ENCODE data around the gene SH3PXD2B. TPM values are rescaled to one million over a fixed set of nuclear protein-coding genes. Genes with fewer than 3 reads are reported as not detected.

SH3PXD2B gene
- total and polyA plus RNA-seq, 2 of the 13 experiments (the other 11 are each of a cell fraction or from before 2014, with no cell fraction given), result 3.4 to 4.6 TPM

DNA sequence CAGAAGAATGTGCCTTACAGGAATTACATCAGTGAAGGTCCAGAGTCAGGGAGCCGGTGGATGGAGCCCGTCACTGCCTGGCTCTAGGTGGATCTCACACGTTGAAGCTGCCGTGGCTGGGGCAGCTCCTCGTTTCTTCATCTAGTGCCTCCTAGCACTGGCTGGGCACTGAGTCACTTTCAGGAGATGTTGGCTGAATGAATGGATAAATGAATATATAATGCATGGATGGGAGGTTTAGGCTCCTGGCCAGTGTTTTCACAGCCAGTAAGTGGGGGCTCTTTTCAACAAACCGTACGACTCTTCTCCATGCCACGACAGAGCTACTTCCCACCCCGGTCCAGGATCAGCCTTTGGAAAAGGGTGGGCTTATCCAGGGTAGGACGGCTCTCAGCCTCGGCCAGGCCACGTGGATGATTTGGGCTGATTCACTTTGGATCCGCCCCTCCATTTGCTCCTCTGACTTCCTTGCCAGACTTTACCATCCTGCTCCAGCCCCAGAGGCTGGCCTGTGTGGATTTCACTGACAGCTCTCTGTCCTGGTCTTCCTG is 1.3 kb upstream of the SH3PXD2B start (continued):
- TF ChIP-seq, protein P1, sequence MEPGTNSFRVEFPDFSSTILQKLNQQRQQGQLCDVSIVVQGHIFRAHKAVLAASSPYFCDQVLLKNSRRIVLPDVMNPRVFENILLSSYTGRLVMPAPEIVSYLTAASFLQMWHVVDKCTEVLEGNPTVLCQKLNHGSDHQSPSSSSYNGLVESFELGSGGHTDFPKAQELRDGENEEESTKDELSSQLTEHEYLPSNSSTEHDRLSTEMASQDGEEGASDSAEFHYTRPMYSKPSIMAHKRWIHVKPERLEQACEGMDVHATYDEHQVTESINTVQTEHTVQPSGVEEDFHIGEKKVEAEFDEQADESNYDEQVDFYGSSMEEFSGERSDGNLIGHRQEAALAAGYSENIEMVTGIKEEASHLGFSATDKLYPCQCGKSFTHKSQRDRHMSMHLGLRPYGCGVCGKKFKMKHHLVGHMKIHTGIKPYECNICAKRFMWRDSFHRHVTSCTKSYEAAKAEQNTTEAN (CRISPR knock-in tag; conservative IDR thresholded peaks at IDR 0.05), result no peak
- TF ChIP-seq, protein P2, sequence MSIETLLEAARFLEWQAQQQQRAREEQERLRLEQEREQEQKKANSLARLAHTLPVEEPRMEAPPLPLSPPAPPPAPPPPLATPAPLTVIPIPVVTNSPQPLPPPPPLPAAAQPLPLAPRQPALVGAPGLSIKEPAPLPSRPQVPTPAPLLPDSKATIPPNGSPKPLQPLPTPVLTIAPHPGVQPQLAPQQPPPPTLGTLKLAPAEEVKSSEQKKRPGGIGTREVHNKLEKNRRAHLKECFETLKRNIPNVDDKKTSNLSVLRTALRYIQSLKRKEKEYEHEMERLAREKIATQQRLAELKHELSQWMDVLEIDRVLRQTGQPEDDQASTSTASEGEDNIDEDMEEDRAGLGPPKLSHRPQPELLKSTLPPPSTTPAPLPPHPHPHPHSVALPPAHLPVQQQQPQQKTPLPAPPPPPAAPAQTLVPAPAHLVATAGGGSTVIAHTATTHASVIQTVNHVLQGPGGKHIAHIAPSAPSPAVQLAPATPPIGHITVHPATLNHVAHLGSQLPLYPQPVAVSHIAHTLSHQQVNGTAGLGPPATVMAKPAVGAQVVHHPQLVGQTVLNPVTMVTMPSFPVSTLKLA (IDR thresholded peaks at IDR 0.05), result no peak
- no peak for TF ChIP-seq POGZ (CRISPR knock-in tag; IDR thresholded peaks at IDR 0.05)
- TF ChIP-seq, protein P3, sequence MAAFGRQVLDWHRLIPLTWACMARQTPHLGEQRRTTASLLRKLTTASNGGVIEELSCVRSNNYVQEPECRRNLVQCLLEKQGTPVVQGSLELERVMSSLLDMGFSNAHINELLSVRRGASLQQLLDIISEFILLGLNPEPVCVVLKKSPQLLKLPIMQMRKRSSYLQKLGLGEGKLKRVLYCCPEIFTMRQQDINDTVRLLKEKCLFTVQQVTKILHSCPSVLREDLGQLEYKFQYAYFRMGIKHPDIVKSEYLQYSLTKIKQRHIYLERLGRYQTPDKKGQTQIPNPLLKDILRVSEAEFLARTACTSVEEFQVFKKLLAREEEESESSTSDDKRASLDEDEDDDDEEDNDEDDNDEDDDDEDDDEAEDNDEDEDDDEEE (CRISPR knock-in tag; IDR thresholded peaks at IDR 0.05), result no peak
- TF ChIP-seq, protein P4, sequence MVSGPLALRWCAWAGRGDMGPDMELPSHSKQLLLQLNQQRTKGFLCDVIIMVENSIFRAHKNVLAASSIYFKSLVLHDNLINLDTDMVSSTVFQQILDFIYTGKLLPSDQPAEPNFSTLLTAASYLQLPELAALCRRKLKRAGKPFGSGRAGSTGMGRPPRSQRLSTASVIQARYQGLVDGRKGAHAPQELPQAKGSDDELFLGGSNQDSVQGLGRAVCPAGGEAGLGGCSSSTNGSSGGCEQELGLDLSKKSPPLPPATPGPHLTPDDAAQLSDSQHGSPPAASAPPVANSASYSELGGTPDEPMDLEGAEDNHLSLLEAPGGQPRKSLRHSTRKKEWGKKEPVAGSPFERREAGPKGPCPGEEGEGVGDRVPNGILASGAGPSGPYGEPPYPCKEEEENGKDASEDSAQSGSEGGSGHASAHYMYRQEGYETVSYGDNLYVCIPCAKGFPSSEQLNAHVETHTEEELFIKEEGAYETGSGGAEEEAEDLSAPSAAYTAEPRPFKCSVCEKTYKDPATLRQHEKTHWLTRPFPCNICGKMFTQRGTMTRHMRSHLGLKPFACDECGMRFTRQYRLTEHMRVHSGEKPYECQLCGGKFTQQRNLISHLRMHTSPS (CRISPR knock-in tag; IDR thresholded peaks at IDR 0.05; ENCODE audit: low read depth), result no peak
- no peak for TF ChIP-seq CENPT (CRISPR knock-in tag; IDR thresholded peaks at IDR 0.05; ENCODE audit: low read depth)
- TF ChIP-seq, protein P5, sequence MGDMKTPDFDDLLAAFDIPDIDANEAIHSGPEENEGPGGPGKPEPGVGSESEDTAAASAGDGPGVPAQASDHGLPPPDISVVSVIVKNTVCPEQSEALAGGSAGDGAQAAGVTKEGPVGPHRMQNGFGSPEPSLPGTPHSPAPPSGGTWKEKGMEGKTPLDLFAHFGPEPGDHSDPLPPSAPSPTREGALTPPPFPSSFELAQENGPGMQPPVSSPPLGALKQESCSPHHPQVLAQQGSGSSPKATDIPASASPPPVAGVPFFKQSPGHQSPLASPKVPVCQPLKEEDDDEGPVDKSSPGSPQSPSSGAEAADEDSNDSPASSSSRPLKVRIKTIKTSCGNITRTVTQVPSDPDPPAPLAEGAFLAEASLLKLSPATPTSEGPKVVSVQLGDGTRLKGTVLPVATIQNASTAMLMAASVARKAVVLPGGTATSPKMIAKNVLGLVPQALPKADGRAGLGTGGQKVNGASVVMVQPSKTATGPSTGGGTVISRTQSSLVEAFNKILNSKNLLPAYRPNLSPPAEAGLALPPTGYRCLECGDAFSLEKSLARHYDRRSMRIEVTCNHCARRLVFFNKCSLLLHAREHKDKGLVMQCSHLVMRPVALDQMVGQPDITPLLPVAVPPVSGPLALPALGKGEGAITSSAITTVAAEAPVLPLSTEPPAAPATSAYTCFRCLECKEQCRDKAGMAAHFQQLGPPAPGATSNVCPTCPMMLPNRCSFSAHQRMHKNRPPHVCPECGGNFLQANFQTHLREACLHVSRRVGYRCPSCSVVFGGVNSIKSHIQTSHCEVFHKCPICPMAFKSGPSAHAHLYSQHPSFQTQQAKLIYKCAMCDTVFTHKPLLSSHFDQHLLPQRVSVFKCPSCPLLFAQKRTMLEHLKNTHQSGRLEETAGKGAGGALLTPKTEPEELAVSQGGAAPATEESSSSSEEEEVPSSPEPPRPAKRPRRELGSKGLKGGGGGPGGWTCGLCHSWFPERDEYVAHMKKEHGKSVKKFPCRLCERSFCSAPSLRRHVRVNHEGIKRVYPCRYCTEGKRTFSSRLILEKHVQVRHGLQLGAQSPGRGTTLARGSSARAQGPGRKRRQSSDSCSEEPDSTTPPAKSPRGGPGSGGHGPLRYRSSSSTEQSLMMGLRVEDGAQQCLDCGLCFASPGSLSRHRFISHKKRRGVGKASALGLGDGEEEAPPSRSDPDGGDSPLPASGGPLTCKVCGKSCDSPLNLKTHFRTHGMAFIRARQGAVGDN (CRISPR knock-in tag; IDR thresholded peaks at IDR 0.05), result no peak
- TF ChIP-seq SP1 (IDR thresholded peaks at IDR 0.05), result no peak
- no peak for TF ChIP-seq SP1 (CRISPR knock-in tag; IDR thresholded peaks at IDR 0.05)
- no peak for TF ChIP-seq ZNF549 (CRISPR knock-in tag; IDR thresholded peaks at IDR 0.05)
- no peak for TF ChIP-seq HNRNPL (IDR thresholded peaks at IDR 0.05; ENCODE audit: low read depth, low read length)
- TF ChIP-seq ZNF616 (CRISPR knock-in tag; IDR thresholded peaks at IDR 0.05; ENCODE audit: low read depth), result no peak
- TF ChIP-seq, protein P6, sequence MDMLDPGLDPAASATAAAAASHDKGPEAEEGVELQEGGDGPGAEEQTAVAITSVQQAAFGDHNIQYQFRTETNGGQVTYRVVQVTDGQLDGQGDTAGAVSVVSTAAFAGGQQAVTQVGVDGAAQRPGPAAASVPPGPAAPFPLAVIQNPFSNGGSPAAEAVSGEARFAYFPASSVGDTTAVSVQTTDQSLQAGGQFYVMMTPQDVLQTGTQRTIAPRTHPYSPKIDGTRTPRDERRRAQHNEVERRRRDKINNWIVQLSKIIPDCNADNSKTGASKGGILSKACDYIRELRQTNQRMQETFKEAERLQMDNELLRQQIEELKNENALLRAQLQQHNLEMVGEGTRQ (IDR thresholded peaks at IDR 0.05; ENCODE audit: low read depth, low read length), result no peak
- TF ChIP-seq, protein P6 (CRISPR knock-in tag; IDR thresholded peaks at IDR 0.05; ENCODE audit: borderline replicate concordance), result no peak
